MCF 10A (cell line): ENCODE results near the gene FBXO3. TPM values are rescaled to one million over a fixed set of nuclear protein-coding genes. Genes with fewer than 3 reads are reported as not detected.

Experiments
- BruUV-seq: library from RNA; stranded (reverse); fragments of 400-500 nt; replicated peaks from 2 replicates; lab custom pipeline; 2021; lab: Mats Ljungman, UMichigan
- CTCF ChIA-PET: fragments of 300-600 bp; sonication (Branson Sonifier 250); formaldehyde crosslinking; extraction: SDS; loops from one replicate; lab custom pipeline; 2021; ENCODE audit warnings: antibody characterized with exemption, inconsistent platforms; lab: Yijun Ruan, JAX
- POLR2A ChIA-PET: fragments of 300-600, 350-650 bp; sonication (Branson Sonifier 250); formaldehyde crosslinking; extraction: SDS; loops from one replicate; lab custom pipeline; 2020; ENCODE audit warnings: antibody characterized with exemption, inconsistent platforms; lab: Yijun Ruan, JAX
- DNase-seq: peaks from one replicate; pipeline ENCODE4 v3.0.0-alpha.2; 2018; ENCODE audit not compliant: unreplicated experiment
- H3K27ac Mint-ChIP-seq: one replicate; pipeline ENCODE4 v1.8.0; 2022; ENCODE audit warnings: mild to moderate bottlenecking, low read depth, mixed read lengths; ENCODE audit not compliant: unreplicated experiment
- H3K27me3 Mint-ChIP-seq: one replicate; pipeline ENCODE4 v1.8.0; 2022; ENCODE audit warnings: mixed read lengths; ENCODE audit not compliant: insufficient read depth, unreplicated experiment
- H3K36me3 Mint-ChIP-seq: one replicate; pipeline ENCODE4 v1.8.0; 2022; ENCODE audit warnings: mild to moderate bottlenecking, moderate library complexity, mixed read lengths; ENCODE audit not compliant: insufficient read depth, unreplicated experiment
- H3K4me1 Mint-ChIP-seq: one replicate; pipeline ENCODE4 v1.8.0; 2022; ENCODE audit warnings: mixed read lengths; ENCODE audit not compliant: insufficient read depth, unreplicated experiment
- H3K4me3 Mint-ChIP-seq: one replicate; pipeline ENCODE4 v1.8.0; 2022; ENCODE audit warnings: mild to moderate bottlenecking, moderate library complexity, mixed read lengths; ENCODE audit not compliant: unreplicated experiment
- H3K9me3 Mint-ChIP-seq: one replicate; pipeline ENCODE4 v1.8.0; 2022; ENCODE audit warnings: mixed read lengths; ENCODE audit not compliant: unreplicated experiment
- CTCF ChIP-seq: fragments of 200-600 bp; IDR thresholded peaks from one replicate; pipeline ENCODE4 v1.8.0; 2022; ENCODE audit warnings: antibody characterized with exemption, mild to moderate bottlenecking; ENCODE audit not compliant: unreplicated experiment
- intact Hi-C: fragments of 100-400 bp; cut with micrococcal nuclease; formaldehyde crosslinking; loops from 2 replicates; pipeline ENCODE4 v1.14.1; 2022
- total RNA-seq: library from RNA; stranded (reverse); gene quantifications from 2 replicates; pipeline ENCODE4 v1.2.3, GENCODE V29; 2022

The FBXO3 gene
- total RNA-seq, 1 experiment from 2014 or later, result 20.1 TPM

GRCh38 chr11:33696411-33696810 lies 77.9 kb downstream of the FBXO3 start:
- POLR2A ChIA-PET, result interaction anchor here (3.4 kb wide), 1 partner anchor 40 kb away, joined by 20 read pairs; the partner anchor contains the start of gene CD59
- CTCF ChIA-PET, result interaction anchor here (0.8 to 1.6 kb wide), 3 partner anchors 10 to 46 kb away, joined by 3 to 9 read pairs (median 5); no protein-coding TSS in a partner anchor
- Mint-ChIP-seq H3K36me3 (peaks cover 29% of the 10 kb centered on the region), H3K9me3 (no peaks in the 10 kb centered on the region), H3K4me1 (peaks cover 48% of the 10 kb centered on the region), H3K27me3 (no peaks in the 10 kb centered on the region), H3K4me3 (no peak overlapping the region), H3K27ac (peak overlapping the region; percentile 11)
- no TSS peak for BruUV-seq
- no peak for DNase-seq
- intact Hi-C loops, result no loop called here
- no peak for TF ChIP-seq CTCF

- Mint-ChIP-seq H3K4me3 (no peak overlapping the region), H3K4me1 (peaks cover 54% of the 10 kb centered on the region), H3K36me3 (peaks cover 18% of the 10 kb centered on the region), H3K27me3 (no peaks in the 10 kb centered on the region), H3K27ac (no peak overlapping the region), H3K9me3 (no peaks in the 10 kb centered on the region)
- DNase-seq, result no peak
- intact Hi-C loops, result no loop called here
- no peak for TF ChIP-seq CTCF
- ChIA-PET POLR2A (interaction anchor here (0.9 to 7.3 kb wide), 3 partner anchors 8 to 437 kb away, joined by 3 to 124 read pairs (median 20); partner anchors contain the start of genes C11orf91 and CD59), CTCF (interaction anchor here (0.6 to 1.7 kb wide), 5 partner anchors 9 to 655 kb away, joined by 3 to 9 read pairs (median 5); no protein-coding TSS in a partner anchor)
- BruUV-seq, result no TSS peak
Measured at GRCh38 chr11:33695051-33695566, 79.2 kb downstream of the FBXO3 start.

GRCh38 chr11:33694346-33695050 lies 79.8 kb downstream of the FBXO3 start:
- Mint-ChIP-seq H3K9me3 (no peaks in the 10 kb centered on the region), H3K4me1 (peaks cover 60% of the 10 kb centered on the region), H3K27me3 (no peaks in the 10 kb centered on the region), H3K4me3 (no peak overlapping the region), H3K27ac (no peak overlapping the region), H3K36me3 (peaks cover 12% of the 10 kb centered on the region)
- CTCF ChIA-PET, result interaction anchor here (0.7 to 3.7 kb wide), 8 partner anchors 8 to 529 kb away, joined by 3 to 13 read pairs (median 4); no protein-coding TSS in a partner anchor
- no peak for DNase-seq
- BruUV-seq, result no TSS peak
- no peak for TF ChIP-seq CTCF
- POLR2A ChIA-PET, result interaction anchor here (0.9 to 7.3 kb wide), 4 partner anchors 9 to 436 kb away, joined by 3 to 124 read pairs (median 12); partner anchors contain the start of genes C11orf91 and CD59
- intact Hi-C loops, result loop anchor here (5.0 kb wide), 3 partner anchors 57 to 437 kb away; partner anchors contain the start of gene HIPK3

GRCh38 chr11:33692541-33692940 lies 81.8 kb downstream of the FBXO3 start:
- H3K27me3 Mint-ChIP-seq, result no peaks in the 10 kb centered on the region
- TSS peak; percentile 73 for BruUV-seq
- H3K4me1 Mint-ChIP-seq, result peaks cover 68% of the 10 kb centered on the region
- peak overlapping the region; percentile 96 for H3K27ac Mint-ChIP-seq
- POLR2A ChIA-PET, result interaction anchor here (0.8 to 7.3 kb wide), 10 partner anchors 11 to 531 kb away, joined by 3 to 124 read pairs (median 14); partner anchors contain the start of genes C11orf91, CD59 and CSTF3
- DNase-seq, result no peak
- CTCF ChIA-PET, result interaction anchor here (0.7 to 7.6 kb wide), 9 partner anchors 9 to 329 kb away, joined by 3 to 175 read pairs (median 8); partner anchors contain the start of genes C11orf91 and CD59
- TF ChIP-seq CTCF, result no peak
- peak overlapping the region; percentile 28 for H3K4me3 Mint-ChIP-seq
- H3K36me3 Mint-ChIP-seq, result peaks cover 9% of the 10 kb centered on the region
- intact Hi-C loops, result loop anchor here (5.0 kb wide), 3 partner anchors 55 to 435 kb away; partner anchors contain the start of gene HIPK3
- H3K9me3 Mint-ChIP-seq, result no peaks in the 10 kb centered on the region
